ENCODE measurements around the gene PEX14.
"Not testable (repeated sequence)": the region's sequence is repeated elsewhere in the genome, so short reads cannot be mapped to it uniquely, and the experiment has no call there.

Gene PEX14

GRCh38 chr1:10472220-10473144 lies 2.3 kb upstream of the PEX14 start, which contains the start of gene DFFA:
Gene DFFA, minus strand, starts transcription at chr1:10472529. Its CDS starts 71 bp downstream, at chr1:10472458.
- peak; percentile 77 to 86 (median 83) for DNase-seq
- H3K4me1 ChIP-seq (ENCODE audit: control insufficient read depth, insufficient read depth, low read length, poor library complexity, severe bottlenecking) = peaks cover 21% of the 10 kb centered on the region
- H3K36me3 ChIP-seq (ENCODE audit: control insufficient read depth, insufficient read depth, low read length) = peaks cover 15% of the 10 kb centered on the region
- H3K4me3 ChIP-seq (ENCODE audit: insufficient read depth, low read depth, low read length, poor library complexity, severe bottlenecking) = peak within 1 kb of the TSS; percentile 72
- no peaks in the 10 kb centered on the region for H3K27me3 ChIP-seq (replicated peaks; ENCODE audit: control insufficient read depth, insufficient read depth, low read length, poor library complexity, severe bottlenecking)
- no peaks in the 10 kb centered on the region for H3K9me3 ChIP-seq (ENCODE audit: control insufficient read depth, low read length)
- H3K27ac ChIP-seq (ENCODE audit: insufficient read depth, low read length, poor library complexity, severe bottlenecking) = peak within 1 kb of the TSS; percentile 67

GRCh38 chr1:10473145-10473765 lies 1.5 kb upstream of the PEX14 start:
- no peaks in the 10 kb centered on the region for H3K9me3 ChIP-seq (ENCODE audit: control insufficient read depth, low read length)
- no peaks in the 10 kb centered on the region for H3K27me3 ChIP-seq (replicated peaks; ENCODE audit: control insufficient read depth, insufficient read depth, low read length, poor library complexity, severe bottlenecking)
- H3K27ac ChIP-seq (ENCODE audit: insufficient read depth, low read length, poor library complexity, severe bottlenecking) = no peak overlapping the region
- H3K36me3 ChIP-seq (ENCODE audit: control insufficient read depth, insufficient read depth, low read length) = peaks cover 10% of the 10 kb centered on the region
- peaks cover 21% of the 10 kb centered on the region for H3K4me1 ChIP-seq (ENCODE audit: control insufficient read depth, insufficient read depth, low read length, poor library complexity, severe bottlenecking)
- no peak for DNase-seq
- no peak overlapping the region for H3K4me3 ChIP-seq (ENCODE audit: insufficient read depth, low read depth, low read length, poor library complexity, severe bottlenecking)

DNA sequence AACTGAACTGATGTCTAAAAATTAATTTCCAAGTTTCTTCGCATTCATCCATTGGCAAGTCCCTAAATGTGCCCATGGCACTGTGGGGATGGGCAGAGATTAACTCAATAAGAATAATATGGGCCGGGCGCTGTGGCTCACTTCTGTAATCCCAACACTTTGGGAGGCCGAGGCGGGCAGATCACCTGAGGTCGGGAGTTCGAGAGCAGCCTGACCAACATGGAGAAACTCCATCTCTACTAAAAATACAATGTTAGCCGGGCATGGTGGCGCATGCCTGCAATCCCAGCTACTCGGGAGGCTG lies 489 bp upstream of the PEX14 start:
- not testable (repeated sequence) for H3K27me3 ChIP-seq (replicated peaks; ENCODE audit: control insufficient read depth, insufficient read depth, low read length, poor library complexity, severe bottlenecking); DNase-seq; H3K9me3 ChIP-seq (ENCODE audit: control insufficient read depth, low read length); H3K36me3 ChIP-seq (ENCODE audit: control insufficient read depth, insufficient read depth, low read length)
- H3K4me1 ChIP-seq (ENCODE audit: control insufficient read depth, insufficient read depth, low read length, poor library complexity, severe bottlenecking) = peaks cover 21% of the 10 kb centered on the region
- H3K27ac ChIP-seq (ENCODE audit: insufficient read depth, low read length, poor library complexity, severe bottlenecking) = peak overlapping the region; percentile 69
- H3K4me3 ChIP-seq (ENCODE audit: insufficient read depth, low read depth, low read length, poor library complexity, severe bottlenecking) = peak overlapping the region; percentile 64

DNA sequence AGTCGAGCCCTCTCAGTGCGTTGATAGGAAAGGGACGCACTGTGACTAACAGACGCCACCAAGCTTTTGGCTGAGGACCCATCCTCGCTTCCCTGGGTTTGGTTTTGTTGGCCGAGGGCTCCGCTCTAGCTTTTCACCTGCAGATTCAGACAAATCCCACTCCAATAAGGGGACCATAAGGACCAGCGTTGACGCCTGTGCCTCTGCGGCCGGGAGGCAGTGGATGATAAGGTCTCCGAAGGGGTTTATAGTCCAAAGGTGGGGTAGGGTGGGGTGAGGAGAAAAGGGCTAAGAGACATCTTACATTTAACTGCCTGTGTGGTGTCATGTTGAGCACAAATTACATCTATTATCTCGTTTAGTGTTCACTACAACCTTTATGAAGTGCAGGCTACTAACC lies 760 bp downstream of the PEX14 start:
- Histone ChIP-seq H3K27me3 (replicated peaks; ENCODE audit: control insufficient read depth, insufficient read depth, low read length, poor library complexity, severe bottlenecking) (no peaks in the 10 kb centered on the region), H3K9me3 (ENCODE audit: control insufficient read depth, low read length) (no peaks in the 10 kb centered on the region), H3K27ac (ENCODE audit: insufficient read depth, low read length, poor library complexity, severe bottlenecking) (peak overlapping the region; percentile 69), H3K36me3 (ENCODE audit: control insufficient read depth, insufficient read depth, low read length) (no peaks in the 10 kb centered on the region), H3K4me1 (ENCODE audit: control insufficient read depth, insufficient read depth, low read length, poor library complexity, severe bottlenecking) (peaks cover 21% of the 10 kb centered on the region), H3K4me3 (ENCODE audit: insufficient read depth, low read depth, low read length, poor library complexity, severe bottlenecking) (peak overlapping the region; percentile 64)
- no peak for DNase-seq

- H3K27me3 ChIP-seq (replicated peaks; ENCODE audit: control insufficient read depth, insufficient read depth, low read length, poor library complexity, severe bottlenecking) = no peaks in the 10 kb centered on the region
- H3K27ac ChIP-seq (ENCODE audit: insufficient read depth, low read length, poor library complexity, severe bottlenecking) = no peak overlapping the region
Observed at GRCh38 chr1:10479296-10479695, 4.5 kb downstream of the PEX14 start.

DNA sequence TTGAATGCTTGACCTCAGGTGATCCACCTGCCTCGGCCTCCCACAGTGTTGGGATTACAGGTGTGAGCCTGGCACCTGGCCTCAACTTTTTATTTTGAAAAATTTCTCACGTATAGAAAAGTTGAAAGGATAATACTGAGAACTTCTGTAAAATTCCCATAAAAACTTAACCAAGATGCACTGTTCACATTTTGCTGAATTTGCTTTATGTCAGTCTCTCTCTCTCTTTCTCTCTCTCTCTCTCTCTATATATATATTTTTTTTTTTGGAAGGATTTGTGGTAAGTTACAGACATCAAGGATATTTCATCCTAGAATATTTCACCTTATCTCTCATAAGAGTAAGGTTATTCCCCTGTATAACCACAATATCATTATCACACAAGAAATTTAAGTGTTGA lies 5.9 kb downstream of the PEX14 start:
- no peaks in the 10 kb centered on the region for H3K36me3 ChIP-seq (ENCODE audit: control insufficient read depth, insufficient read depth, low read length)
- H3K27me3 ChIP-seq (replicated peaks; ENCODE audit: control insufficient read depth, insufficient read depth, low read length, poor library complexity, severe bottlenecking) = no peaks in the 10 kb centered on the region
- no peak overlapping the region for H3K27ac ChIP-seq (ENCODE audit: insufficient read depth, low read length, poor library complexity, severe bottlenecking)
- H3K4me3 ChIP-seq (ENCODE audit: insufficient read depth, low read depth, low read length, poor library complexity, severe bottlenecking) = no peak overlapping the region
- no peak for DNase-seq
- no peaks in the 10 kb centered on the region for H3K9me3 ChIP-seq (ENCODE audit: control insufficient read depth, low read length)
- H3K4me1 ChIP-seq (ENCODE audit: control insufficient read depth, insufficient read depth, low read length, poor library complexity, severe bottlenecking) = peaks cover 1% of the 10 kb centered on the region

More at GRCh38 chr1:10479296-10479695, 4.5 kb downstream of the PEX14 start:
- Histone ChIP-seq H3K36me3 (ENCODE audit: control insufficient read depth, insufficient read depth, low read length) (no peaks in the 10 kb centered on the region), H3K4me1 (ENCODE audit: control insufficient read depth, insufficient read depth, low read length, poor library complexity, severe bottlenecking) (peaks cover 5% of the 10 kb centered on the region), H3K9me3 (ENCODE audit: control insufficient read depth, low read length) (no peaks in the 10 kb centered on the region), H3K4me3 (ENCODE audit: insufficient read depth, low read depth, low read length, poor library complexity, severe bottlenecking) (no peak overlapping the region)
- DNase-seq = no peak

DNA sequence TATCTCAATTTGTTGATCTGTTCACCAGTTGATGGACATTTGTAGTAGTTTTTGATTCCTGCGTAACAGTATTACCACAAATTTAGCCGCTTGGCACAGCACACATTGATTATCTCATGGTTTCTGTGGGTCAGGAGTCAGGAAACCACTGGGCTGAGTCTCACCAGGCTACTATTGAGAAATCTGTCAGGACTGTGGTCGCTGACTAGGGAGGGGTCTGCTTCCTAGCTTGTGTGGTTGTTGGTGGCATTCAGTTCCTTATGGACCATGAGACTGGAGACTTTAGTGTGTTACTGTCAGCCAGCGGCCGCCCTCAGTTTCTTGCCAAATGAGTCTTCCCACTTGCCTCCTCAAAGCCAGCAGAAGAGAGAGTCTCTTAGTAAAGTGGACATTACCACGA lies 9.8 kb downstream of the PEX14 start:
- Histone ChIP-seq H3K27me3 (replicated peaks; ENCODE audit: control insufficient read depth, insufficient read depth, low read length, poor library complexity, severe bottlenecking) (no peaks in the 10 kb centered on the region), H3K36me3 (ENCODE audit: control insufficient read depth, insufficient read depth, low read length) (no peaks in the 10 kb centered on the region), H3K27ac (ENCODE audit: insufficient read depth, low read length, poor library complexity, severe bottlenecking) (no peak overlapping the region), H3K4me3 (ENCODE audit: insufficient read depth, low read depth, low read length, poor library complexity, severe bottlenecking) (no peak overlapping the region), H3K9me3 (ENCODE audit: control insufficient read depth, low read length) (no peaks in the 10 kb centered on the region), H3K4me1 (ENCODE audit: control insufficient read depth, insufficient read depth, low read length, poor library complexity, severe bottlenecking) (no peaks in the 10 kb centered on the region)
- DNase-seq = no peak

GRCh38 chr1:10489291-10490055 lies 14.7 kb downstream of the PEX14 start:
- H3K27me3 ChIP-seq (replicated peaks; ENCODE audit: control insufficient read depth, insufficient read depth, low read length, poor library complexity, severe bottlenecking) = no peaks in the 10 kb centered on the region
- H3K36me3 ChIP-seq (ENCODE audit: control insufficient read depth, insufficient read depth, low read length) = no peaks in the 10 kb centered on the region
- no peak overlapping the region for H3K4me3 ChIP-seq (ENCODE audit: insufficient read depth, low read depth, low read length, poor library complexity, severe bottlenecking)
- no peaks in the 10 kb centered on the region for H3K9me3 ChIP-seq (ENCODE audit: control insufficient read depth, low read length)
- H3K27ac ChIP-seq (ENCODE audit: insufficient read depth, low read length, poor library complexity, severe bottlenecking) = no peak overlapping the region
- no peak for DNase-seq
- no peaks in the 10 kb centered on the region for H3K4me1 ChIP-seq (ENCODE audit: control insufficient read depth, insufficient read depth, low read length, poor library complexity, severe bottlenecking)

DNA sequence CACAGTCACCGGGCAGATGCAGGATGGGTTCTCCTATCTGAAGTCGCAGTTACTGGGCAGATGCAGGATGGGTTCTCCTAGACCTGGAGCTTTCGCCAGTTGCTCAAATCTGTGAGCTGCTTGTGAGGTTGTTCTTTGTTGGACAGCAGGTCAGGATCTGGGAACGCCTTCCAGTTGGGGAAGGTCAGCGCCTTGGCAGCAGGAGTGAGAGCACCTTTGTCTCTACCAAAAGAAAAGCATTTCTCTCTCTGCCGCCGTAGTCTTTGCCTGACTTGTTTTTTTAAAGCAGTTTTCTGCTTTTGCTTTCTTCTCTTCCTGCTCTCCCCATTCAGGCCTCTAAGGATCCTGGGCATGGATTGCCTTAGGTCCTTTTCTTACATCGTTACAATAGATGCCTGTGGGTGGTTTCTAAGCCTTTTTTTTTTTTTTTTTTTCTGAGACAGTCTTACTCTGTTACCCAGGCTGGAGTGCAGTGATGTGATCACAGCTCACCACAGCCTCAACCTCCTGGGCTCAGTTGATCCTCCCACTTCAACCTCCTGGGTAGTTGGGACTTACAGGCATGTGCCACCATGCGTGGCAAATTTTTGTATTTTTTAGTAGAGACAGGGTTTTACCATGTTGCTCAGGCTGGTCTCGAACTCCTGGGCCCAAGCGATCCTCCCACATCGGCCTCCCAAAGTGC lies 15.7 kb downstream of the PEX14 start:
- no peak overlapping the region for H3K27ac ChIP-seq (ENCODE audit: insufficient read depth, low read length, poor library complexity, severe bottlenecking)
- DNase-seq = no peak
- peaks cover 2% of the 10 kb centered on the region for H3K4me1 ChIP-seq (ENCODE audit: control insufficient read depth, insufficient read depth, low read length, poor library complexity, severe bottlenecking)
- H3K36me3 ChIP-seq (ENCODE audit: control insufficient read depth, insufficient read depth, low read length) = no peaks in the 10 kb centered on the region
- H3K4me3 ChIP-seq (ENCODE audit: insufficient read depth, low read depth, low read length, poor library complexity, severe bottlenecking) = no peak overlapping the region
- H3K9me3 ChIP-seq (ENCODE audit: control insufficient read depth, low read length) = no peaks in the 10 kb centered on the region
- no peaks in the 10 kb centered on the region for H3K27me3 ChIP-seq (replicated peaks; ENCODE audit: control insufficient read depth, insufficient read depth, low read length, poor library complexity, severe bottlenecking)

Data from effector memory CD4-positive, alpha-beta T cell (primary cell).